Liver (tissue), 9 donors: ENCODE data around the gene PPIE. TPM values are rescaled to one million over a fixed set of nuclear protein-coding genes. Genes with fewer than 3 reads are reported as not detected.

Source experiments
- DNase-seq: peaks from one replicate; pipeline ENCODE4 v3.0.0-alpha.2; 2017; ENCODE audit warnings: low spot score
- H3K27ac ChIP-seq, 2 donors: one replicate each; pipeline ENCODE4 v1.7.0; 2013; ENCODE audit warnings: inconsistent platforms in 2 of 2, low read length in 2 of 2, control low read depth in 1 of 2, low read depth in 1 of 2, mild to moderate bottlenecking in 1 of 2
- H3K27me3 ChIP-seq, 4 donors: one replicate each; pipeline versions ENCODE4 v1.6.1 to v1.7.0; 2013; ENCODE audit warnings: low read length in 3 of 4, inconsistent platforms in 1 of 4, mild to moderate bottlenecking in 1 of 4, moderate library complexity in 1 of 4; ENCODE audit not compliant: control insufficient read depth in 4 of 4, insufficient read depth in 4 of 4
- H3K36me3 ChIP-seq, 4 donors: one replicate each; pipeline versions ENCODE4 v1.6.1 to v1.7.0; 2013; ENCODE audit warnings: low read length in 3 of 4, mild to moderate bottlenecking in 3 of 4, low read depth in 1 of 4, moderate library complexity in 1 of 4; ENCODE audit not compliant: control insufficient read depth in 4 of 4, insufficient read depth in 3 of 4
- H3K4me1 ChIP-seq, 4 donors: one replicate each; pipeline versions ENCODE4 v1.6.1 to v1.7.0; 2013; ENCODE audit warnings: low read length in 3 of 4, mild to moderate bottlenecking in 3 of 4, moderate library complexity in 1 of 4; ENCODE audit not compliant: control insufficient read depth in 4 of 4, insufficient read depth in 4 of 4
- H3K4me3 ChIP-seq, 3 donors: one replicate each; pipeline versions ENCODE4 v1.6.1 to v1.7.0; 2013; ENCODE audit warnings: low read length in 3 of 3, control low read depth in 1 of 3, low read depth in 1 of 3, mild to moderate bottlenecking in 1 of 3
- H3K9ac ChIP-seq, 2 donors: one replicate each; pipeline ENCODE4 v1.7.0; 2013; ENCODE audit warnings: low read length in 2 of 2, mild to moderate bottlenecking in 2 of 2, moderate library complexity in 2 of 2, control low read depth in 1 of 2, low read depth in 1 of 2
- H3K9me3 ChIP-seq, 4 donors: one replicate each; pipeline versions ENCODE4 v1.6.1 to v1.7.0; 2013; ENCODE audit warnings: low read length in 3 of 4; ENCODE audit not compliant: control insufficient read depth in 4 of 4
- EGR1 ChIP-seq, 2 donors: IDR thresholded peaks; 2 replicates each; pipeline ENCODE4 v1.6.1; 2016 to 2018; ENCODE audit warnings: antibody characterized with exemption in 2 of 2, low read depth in 2 of 2
- FOXA1 ChIP-seq: IDR thresholded peaks from 2 replicates; pipeline ENCODE4 v1.6.1; 2016; ENCODE audit warnings: antibody characterized with exemption
- FOXA2 ChIP-seq: IDR thresholded peaks from 2 replicates; pipeline ENCODE4 v1.6.1; 2016; ENCODE audit warnings: antibody characterized with exemption
- GABPA ChIP-seq, 2 donors: IDR thresholded peaks in 1 of 2; conservative IDR thresholded peaks in 1 of 2; 2 replicates each; pipeline ENCODE4 v1.6.1; 2016; ENCODE audit warnings: antibody characterized with exemption in 2 of 2, mild to moderate bottlenecking in 1 of 2, moderate library complexity in 1 of 2
- HNF4A ChIP-seq, 2 donors: conservative IDR thresholded peaks; 2 replicates each; pipeline ENCODE4 v1.6.1; 2016; ENCODE audit warnings: antibody characterized with exemption in 2 of 2, mild to moderate bottlenecking in 2 of 2
- HNF4G ChIP-seq: IDR thresholded peaks from 2 replicates; pipeline ENCODE4 v1.6.1; 2016; ENCODE audit warnings: antibody characterized with exemption
- JUND ChIP-seq, 2 donors: IDR thresholded peaks; 2 replicates each; pipeline ENCODE4 v1.6.1; 2016; ENCODE audit warnings: antibody characterized with exemption in 2 of 2
- NR2F2 ChIP-seq: IDR thresholded peaks from 2 replicates; pipeline ENCODE4 v1.6.1; 2016; ENCODE audit warnings: antibody characterized with exemption
- RAD21 ChIP-seq, 2 donors: IDR thresholded peaks; 2 replicates each; pipeline ENCODE4 v1.6.1; 2016; ENCODE audit warnings: antibody characterized with exemption in 2 of 2, mild to moderate bottlenecking in 2 of 2
- RXRA ChIP-seq, 2 donors: IDR thresholded peaks; 2 replicates each; pipeline ENCODE4 v1.6.1; 2017 to 2018; ENCODE audit warnings: antibody characterized with exemption in 2 of 2, mild to moderate bottlenecking in 1 of 2
- SP1 ChIP-seq: IDR thresholded peaks from 2 replicates; pipeline ENCODE4 v1.6.1; 2018; ENCODE audit warnings: antibody characterized with exemption, mild to moderate bottlenecking
- TAF1 ChIP-seq: conservative IDR thresholded peaks from 2 replicates; pipeline ENCODE4 v1.6.1; 2016; ENCODE audit warnings: antibody characterized with exemption, mild to moderate bottlenecking
- YY1 ChIP-seq: IDR thresholded peaks from 2 replicates; pipeline ENCODE4 v1.6.1; 2016; ENCODE audit warnings: antibody characterized with exemption, mild to moderate bottlenecking
- WGBS: extraction: QIAGEN DNeasy Blood & Tissue Kit; methylation state at CpG from one replicate; pipeline ENCODE4 v1.1.7; 2013; 5-methylcytosine and 5-hydroxymethylcytosine counted together
- polyA plus RNA-seq, 2 donors: library from polyadenylated mRNA; stranded (reverse) in 1 of 2; unstranded in 1 of 2; fragments of 200-250 nt in 1 of 2; fragments of >200 nt in 1 of 2; fragmentation: Nextera tagmentation in 1 of 2; extraction: Ambion mirVana in 1 of 2; gene quantifications; one replicate each; pipeline versions ENCODE4 v1.2.1 to v1.2.3, GENCODE V29; 2013 to 2015
- total RNA-seq, 2 donors: library from RNA; depleted of rRNA; stranded (reverse); fragments of >200 nt; gene quantifications; one replicate each; pipeline ENCODE4 v1.2.3, GENCODE V29; 2014
- TF ChIP-seq, protein P1 (sequence below): IDR thresholded peaks from 2 replicates; pipeline ENCODE4 v1.6.1; 2016; ENCODE audit warnings: antibody characterized with exemption, mild to moderate bottlenecking
- TF ChIP-seq, protein P2 (sequence below): IDR thresholded peaks from 2 replicates; pipeline ENCODE4 v1.6.1; 2016; ENCODE audit warnings: antibody characterized with exemption
- TF ChIP-seq, protein P3 (sequence below): fragments of 150-350 bp; IDR thresholded peaks from 2 replicates; pipeline ENCODE4 v1.5.1; 2017; ENCODE audit warnings: improper control_type of control experiment, low read depth, low read length; ENCODE audit not compliant: missing input control
- TF ChIP-seq, protein P4 (sequence below): IDR thresholded peaks from 2 replicates; pipeline ENCODE4 v1.6.1; 2016; ENCODE audit warnings: antibody characterized with exemption
- TF ChIP-seq, protein P5 (sequence below): IDR thresholded peaks from 2 replicates; pipeline ENCODE4 v1.6.1; 2016; ENCODE audit warnings: antibody characterized with exemption
- donor health status: healthy.
- donor health status: healthy.
- donor health status: healthy.
- donor health status: healthy.
- donor health status: healthy.

Gene PPIE
- total and polyA plus RNA-seq, 4 donors: 15.5 to 23.6 (median 19.2) TPM

DNA sequence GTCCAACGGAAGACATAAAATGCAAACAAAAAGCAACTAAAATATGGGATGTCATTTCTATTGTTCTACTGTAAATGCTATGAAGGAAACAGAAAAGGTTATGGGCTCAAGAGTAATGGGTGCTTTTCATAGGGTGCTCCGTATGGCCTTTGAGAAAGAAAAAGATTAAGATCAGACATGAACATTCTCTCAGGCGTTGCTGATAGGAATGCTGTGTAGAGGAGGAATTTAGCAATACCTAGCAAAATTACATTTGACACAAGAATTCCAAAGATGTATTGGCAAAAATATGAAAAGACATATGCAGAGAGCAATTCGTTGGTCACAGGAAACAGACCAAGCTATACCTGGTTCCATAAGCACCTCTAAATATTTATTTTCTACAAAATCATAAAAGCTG is 38.2 kb downstream of the PPIE start:
- no peak for DNase-seq
- no peak overlapping the region for H3K9ac ChIP-seq
- WGBS: 82% methylated on average over 4 of the region's 4 CpGs
- no peak overlapping the region for H3K4me3 ChIP-seq
- H3K36me3 ChIP-seq: no peaks in the 10 kb centered on the region
- TF ChIP-seq FOXA1 (no peak), HNF4A (conservative IDR thresholded peaks at IDR 0.05) (no peak), RAD21 (IDR thresholded peaks at IDR 0.05) (no peak), GABPA (IDR thresholded peaks at IDR 0.05 in 1 of 2, conservative IDR thresholded peaks at IDR 0.05 in 1 of 2) (no peak), YY1 (no peak), HNF4G (no peak), EGR1 (IDR thresholded peaks at IDR 0.05; ENCODE audit: low read depth in 2 of 2) (no peak), NR2F2 (no peak), RXRA (IDR thresholded peaks at IDR 0.05) (no peak), SP1 (no peak), FOXA2 (no peak), TAF1 (no peak), JUND (IDR thresholded peaks at IDR 0.05) (no peak)
- TF ChIP-seq, protein P1, sequence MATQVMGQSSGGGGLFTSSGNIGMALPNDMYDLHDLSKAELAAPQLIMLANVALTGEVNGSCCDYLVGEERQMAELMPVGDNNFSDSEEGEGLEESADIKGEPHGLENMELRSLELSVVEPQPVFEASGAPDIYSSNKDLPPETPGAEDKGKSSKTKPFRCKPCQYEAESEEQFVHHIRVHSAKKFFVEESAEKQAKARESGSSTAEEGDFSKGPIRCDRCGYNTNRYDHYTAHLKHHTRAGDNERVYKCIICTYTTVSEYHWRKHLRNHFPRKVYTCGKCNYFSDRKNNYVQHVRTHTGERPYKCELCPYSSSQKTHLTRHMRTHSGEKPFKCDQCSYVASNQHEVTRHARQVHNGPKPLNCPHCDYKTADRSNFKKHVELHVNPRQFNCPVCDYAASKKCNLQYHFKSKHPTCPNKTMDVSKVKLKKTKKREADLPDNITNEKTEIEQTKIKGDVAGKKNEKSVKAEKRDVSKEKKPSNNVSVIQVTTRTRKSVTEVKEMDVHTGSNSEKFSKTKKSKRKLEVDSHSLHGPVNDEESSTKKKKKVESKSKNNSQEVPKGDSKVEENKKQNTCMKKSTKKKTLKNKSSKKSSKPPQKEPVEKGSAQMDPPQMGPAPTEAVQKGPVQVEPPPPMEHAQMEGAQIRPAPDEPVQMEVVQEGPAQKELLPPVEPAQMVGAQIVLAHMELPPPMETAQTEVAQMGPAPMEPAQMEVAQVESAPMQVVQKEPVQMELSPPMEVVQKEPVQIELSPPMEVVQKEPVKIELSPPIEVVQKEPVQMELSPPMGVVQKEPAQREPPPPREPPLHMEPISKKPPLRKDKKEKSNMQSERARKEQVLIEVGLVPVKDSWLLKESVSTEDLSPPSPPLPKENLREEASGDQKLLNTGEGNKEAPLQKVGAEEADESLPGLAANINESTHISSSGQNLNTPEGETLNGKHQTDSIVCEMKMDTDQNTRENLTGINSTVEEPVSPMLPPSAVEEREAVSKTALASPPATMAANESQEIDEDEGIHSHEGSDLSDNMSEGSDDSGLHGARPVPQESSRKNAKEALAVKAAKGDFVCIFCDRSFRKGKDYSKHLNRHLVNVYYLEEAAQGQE: no peak
- TF ChIP-seq, protein P2, sequence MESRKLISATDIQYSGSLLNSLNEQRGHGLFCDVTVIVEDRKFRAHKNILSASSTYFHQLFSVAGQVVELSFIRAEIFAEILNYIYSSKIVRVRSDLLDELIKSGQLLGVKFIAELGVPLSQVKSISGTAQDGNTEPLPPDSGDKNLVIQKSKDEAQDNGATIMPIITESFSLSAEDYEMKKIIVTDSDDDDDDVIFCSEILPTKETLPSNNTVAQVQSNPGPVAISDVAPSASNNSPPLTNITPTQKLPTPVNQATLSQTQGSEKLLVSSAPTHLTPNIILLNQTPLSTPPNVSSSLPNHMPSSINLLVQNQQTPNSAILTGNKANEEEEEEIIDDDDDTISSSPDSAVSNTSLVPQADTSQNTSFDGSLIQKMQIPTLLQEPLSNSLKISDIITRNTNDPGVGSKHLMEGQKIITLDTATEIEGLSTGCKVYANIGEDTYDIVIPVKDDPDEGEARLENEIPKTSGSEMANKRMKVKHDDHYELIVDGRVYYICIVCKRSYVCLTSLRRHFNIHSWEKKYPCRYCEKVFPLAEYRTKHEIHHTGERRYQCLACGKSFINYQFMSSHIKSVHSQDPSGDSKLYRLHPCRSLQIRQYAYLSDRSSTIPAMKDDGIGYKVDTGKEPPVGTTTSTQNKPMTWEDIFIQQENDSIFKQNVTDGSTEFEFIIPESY: no peak
- TF ChIP-seq, protein P3, sequence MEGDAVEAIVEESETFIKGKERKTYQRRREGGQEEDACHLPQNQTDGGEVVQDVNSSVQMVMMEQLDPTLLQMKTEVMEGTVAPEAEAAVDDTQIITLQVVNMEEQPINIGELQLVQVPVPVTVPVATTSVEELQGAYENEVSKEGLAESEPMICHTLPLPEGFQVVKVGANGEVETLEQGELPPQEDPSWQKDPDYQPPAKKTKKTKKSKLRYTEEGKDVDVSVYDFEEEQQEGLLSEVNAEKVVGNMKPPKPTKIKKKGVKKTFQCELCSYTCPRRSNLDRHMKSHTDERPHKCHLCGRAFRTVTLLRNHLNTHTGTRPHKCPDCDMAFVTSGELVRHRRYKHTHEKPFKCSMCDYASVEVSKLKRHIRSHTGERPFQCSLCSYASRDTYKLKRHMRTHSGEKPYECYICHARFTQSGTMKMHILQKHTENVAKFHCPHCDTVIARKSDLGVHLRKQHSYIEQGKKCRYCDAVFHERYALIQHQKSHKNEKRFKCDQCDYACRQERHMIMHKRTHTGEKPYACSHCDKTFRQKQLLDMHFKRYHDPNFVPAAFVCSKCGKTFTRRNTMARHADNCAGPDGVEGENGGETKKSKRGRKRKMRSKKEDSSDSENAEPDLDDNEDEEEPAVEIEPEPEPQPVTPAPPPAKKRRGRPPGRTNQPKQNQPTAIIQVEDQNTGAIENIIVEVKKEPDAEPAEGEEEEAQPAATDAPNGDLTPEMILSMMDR: no peak
- TF ChIP-seq, protein P4, sequence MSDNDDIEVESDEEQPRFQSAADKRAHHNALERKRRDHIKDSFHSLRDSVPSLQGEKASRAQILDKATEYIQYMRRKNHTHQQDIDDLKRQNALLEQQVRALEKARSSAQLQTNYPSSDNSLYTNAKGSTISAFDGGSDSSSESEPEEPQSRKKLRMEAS: no peak
- TF ChIP-seq, protein P5, sequence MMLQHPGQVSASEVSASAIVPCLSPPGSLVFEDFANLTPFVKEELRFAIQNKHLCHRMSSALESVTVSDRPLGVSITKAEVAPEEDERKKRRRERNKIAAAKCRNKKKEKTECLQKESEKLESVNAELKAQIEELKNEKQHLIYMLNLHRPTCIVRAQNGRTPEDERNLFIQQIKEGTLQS: no peak
- H3K27me3 ChIP-seq: no peaks in the 10 kb centered on the region
- H3K4me1 ChIP-seq: no peaks in the 10 kb centered on the region
- H3K9me3 ChIP-seq: no peaks in the 10 kb centered on the region
- H3K27ac ChIP-seq: no peak overlapping the region
